OCI-LY1 (cell line): Measurements from ENCODE around the gene SOX5.

ENCODE experiments used
- H2AFZ ChIP-seq: fragments of 200-600 bp; sonication (generic), shearing (Covaris generic); 2 replicates; pipeline ENCODE4 v1.6.0; 2014; ENCODE audit warnings: antibody characterized with exemption, mild to moderate bottlenecking, low read length
- H3F3A ChIP-seq: fragments of 200-600 bp; sonication (generic), shearing (Covaris generic); 2 replicates; pipeline ENCODE4 v1.6.0; 2014; ENCODE audit warnings: mild to moderate bottlenecking, antibody characterized with exemption, low read length, moderate library complexity; ENCODE audit not compliant: insufficient read depth
- H3K27ac ChIP-seq: fragments of 200-600 bp; sonication (generic); 2 replicates; pipeline ENCODE4 v1.5.1; 2014; ENCODE audit warnings: low read length, mixed run types, mild to moderate bottlenecking, low read depth; ENCODE audit not compliant: poor library complexity, severe bottlenecking
- H3K27me3 ChIP-seq: fragments of 200-600 bp; sonication (generic); 2 replicates; pipeline ENCODE4 v1.6.0; 2014; ENCODE audit warnings: antibody characterized with exemption, mild to moderate bottlenecking, low read length, moderate library complexity; ENCODE audit not compliant: insufficient read depth
- H3K36me3 ChIP-seq: fragments of 200-600 bp; sonication (generic); 2 replicates; pipeline ENCODE4 v1.6.1; 2014; ENCODE audit warnings: mild to moderate bottlenecking, antibody characterized with exemption, low read length, moderate library complexity, mixed read lengths; ENCODE audit not compliant: insufficient read depth
- H3K4me1 ChIP-seq: fragments of 200-600 bp; sonication (generic); 2 replicates; pipeline ENCODE4 v1.5.1; 2014; ENCODE audit warnings: mild to moderate bottlenecking, low read length, moderate library complexity; ENCODE audit not compliant: insufficient read depth, severe bottlenecking
- H3K4me2 ChIP-seq: fragments of 200-600 bp; sonication (generic), shearing (Covaris generic); 2 replicates; pipeline ENCODE4 v1.6.1; 2014; ENCODE audit warnings: low read length
- H3K4me3 ChIP-seq: fragments of 200-600 bp; sonication (generic); 2 replicates; pipeline ENCODE4 v1.5.1; 2014; ENCODE audit warnings: low read length, low read depth, mild to moderate bottlenecking, mixed read lengths; ENCODE audit not compliant: poor library complexity, severe bottlenecking
- H3K79me2 ChIP-seq: fragments of 200-600 bp; shearing (Covaris generic); 2 replicates; pipeline ENCODE4 v1.6.1; 2016; ENCODE audit warnings: mixed run types, low read length, mixed read lengths; ENCODE audit not compliant: insufficient read depth
- H3K9ac ChIP-seq: fragments of 200-600 bp; sonication (generic), shearing (Covaris generic); 2 replicates; pipeline ENCODE4 v1.6.1; 2014; ENCODE audit warnings: mild to moderate bottlenecking, low read length, mixed read lengths
- H3K9me2 ChIP-seq: fragments of 200-600 bp; sonication (generic), shearing (Covaris generic); 2 replicates; pipeline ENCODE4 v1.6.1; 2014; ENCODE audit warnings: low read depth, mild to moderate bottlenecking, low read length, mixed read lengths
- H3K9me3 ChIP-seq: fragments of 200-600 bp; shearing (Covaris generic); 2 replicates; pipeline ENCODE4 v1.6.1; 2014; ENCODE audit warnings: low read length, mixed read lengths
- H4K20me1 ChIP-seq: fragments of 200-600 bp; sonication (generic), shearing (Covaris generic); 2 replicates; pipeline ENCODE4 v1.6.0; 2016; ENCODE audit warnings: mild to moderate bottlenecking, low read length; ENCODE audit not compliant: insufficient read depth
- CTCF ChIP-seq: fragments of 200-600 bp; sonication (generic), shearing (Covaris generic); IDR thresholded peaks from 2 replicates; pipeline ENCODE4 v1.5.1; 2017; ENCODE audit warnings: mild to moderate bottlenecking, antibody characterized with exemption, low read length, moderate library complexity, mixed read lengths
- EZH2 ChIP-seq: fragments of 200-600 bp; sonication (generic), shearing (Covaris generic); IDR thresholded peaks from 2 replicates; pipeline ENCODE4 v1.8.0; 2017; ENCODE audit warnings: borderline replicate concordance, mixed run types, mild to moderate bottlenecking, antibody characterized with exemption, low read length, moderate library complexity, mixed read lengths

The SOX5 gene

GRCh38 chr12:23564451-23565152 is 384.9 kb downstream of the SOX5 start:
- Histone ChIP-seq H3K79me2 (no peaks in the 10 kb centered on the region), H3K27me3 (no peaks in the 10 kb centered on the region), H3F3A (no peaks in the 10 kb centered on the region), H3K4me2 (no peak overlapping the region), H3K9me2 (no peaks in the 10 kb centered on the region), H3K4me1 (no peaks in the 10 kb centered on the region), H3K4me3 (no peak overlapping the region), H3K27ac (no peak overlapping the region), H2AFZ (no peak overlapping the region), H4K20me1 (no peaks in the 10 kb centered on the region), H3K36me3 (no peaks in the 10 kb centered on the region), H3K9ac (no peak overlapping the region), H3K9me3 (no peaks in the 10 kb centered on the region)
- no peak for TF ChIP-seq CTCF
- TF ChIP-seq EZH2, result no peak

- Histone ChIP-seq H3K27me3 (no peaks in the 10 kb centered on the region), H3K4me1 (no peaks in the 10 kb centered on the region), H3K27ac (no peak overlapping the region), H4K20me1 (no peaks in the 10 kb centered on the region), H3F3A (no peaks in the 10 kb centered on the region), H3K9me3 (no peaks in the 10 kb centered on the region), H3K4me3 (no peak overlapping the region), H3K4me2 (no peak overlapping the region), H3K36me3 (no peaks in the 10 kb centered on the region), H3K9ac (no peak overlapping the region), H3K79me2 (no peaks in the 10 kb centered on the region), H2AFZ (no peak overlapping the region), H3K9me2 (no peaks in the 10 kb centered on the region)
- TF ChIP-seq EZH2 (no peak), CTCF (no peak)
Observed at GRCh38 chr12:23561364-23562345, 387.8 kb downstream of the SOX5 start.

GRCh38 chr12:23560611-23561010 is 388.9 kb downstream of the SOX5 start:
- H2AFZ ChIP-seq, result no peak overlapping the region
- no peaks in the 10 kb centered on the region for H3K4me1 ChIP-seq
- H3K9ac ChIP-seq, result no peak overlapping the region
- no peak overlapping the region for H3K4me2 ChIP-seq
- H3K27me3 ChIP-seq, result no peaks in the 10 kb centered on the region
- no peaks in the 10 kb centered on the region for H3K36me3 ChIP-seq
- no peaks in the 10 kb centered on the region for H3K9me3 ChIP-seq
- TF ChIP-seq EZH2, result no peak
- H3K27ac ChIP-seq, result no peak overlapping the region
- H3K9me2 ChIP-seq, result no peaks in the 10 kb centered on the region
- H3K79me2 ChIP-seq, result no peaks in the 10 kb centered on the region
- H3K4me3 ChIP-seq, result no peak overlapping the region
- no peaks in the 10 kb centered on the region for H3F3A ChIP-seq
- H4K20me1 ChIP-seq, result no peaks in the 10 kb centered on the region
